HepG2 (cell line): ENCODE measurements around the gene TEKT5. TPM values are rescaled to one million over a fixed set of nuclear protein-coding genes. Genes with fewer than 3 reads are reported as not detected.
A peak's percentile ranks its signal among the peaks of the same experiment; 100 is the strongest.

Experiments
- ADNP ChIP-seq: sonication (generic); formaldehyde crosslinking; IDR thresholded peaks from 2 replicates; pipeline ENCODE4 v1.4.0; 2020; ENCODE audit warnings: missing genetic modification reagents
- CREB1 ChIP-seq, 2 experiments: fragments of 450-650 bp in 1 of 2; IDR thresholded peaks; 2 replicates each; pipeline ENCODE4 v1.6.1; 2016 to 2017; ENCODE audit warnings: control low read depth in 1 of 2, mild to moderate bottlenecking in 1 of 2, missing compliant biosample characterization in 1 of 2, missing genetic modification characterization in 1 of 2
- ELF4 ChIP-seq: sonication (generic); formaldehyde crosslinking; IDR thresholded peaks from 2 replicates; pipeline ENCODE4 v1.5.0; 2020; ENCODE audit warnings: missing genetic modification reagents, mild to moderate bottlenecking, moderate library complexity, borderline replicate concordance
- ELK4 ChIP-seq: sonication (generic); formaldehyde crosslinking; IDR thresholded peaks from 2 replicates; pipeline ENCODE4 v1.9.0; 2021; ENCODE audit warnings: missing genetic modification reagents, borderline replicate concordance
- ETV6 ChIP-seq: sonication (generic); formaldehyde crosslinking; conservative IDR thresholded peaks from 2 replicates; pipeline ENCODE4 v1.4.0; 2020; ENCODE audit warnings: missing genetic modification reagents
- FOXA1 ChIP-seq, 2 experiments: fragments of 450-650 bp in 1 of 2; sonication (generic) in 1 of 2; formaldehyde crosslinking in 1 of 2; IDR thresholded peaks; 2 replicates each; pipeline versions ENCODE4 v1.4.0 to v1.6.1; 2016 to 2020; ENCODE audit warnings: missing genetic modification reagents in 1 of 2
- FOXO4 ChIP-seq: sonication (generic); formaldehyde crosslinking; conservative IDR thresholded peaks from 2 replicates; pipeline ENCODE4 v1.8.1; 2023; ENCODE audit warnings: missing genetic modification reagents
- HDAC1 ChIP-seq: sonication (generic); formaldehyde crosslinking; IDR thresholded peaks from 2 replicates; pipeline ENCODE4 v1.5.1; 2020; ENCODE audit warnings: mild to moderate bottlenecking, missing genetic modification reagents
- HNF4A ChIP-seq: sonication (generic); formaldehyde crosslinking; IDR thresholded peaks from 2 replicates; pipeline ENCODE4 v1.4.0; 2020; ENCODE audit warnings: missing genetic modification reagents
- IRF2 ChIP-seq: IDR thresholded peaks from 2 replicates; pipeline ENCODE4 v1.6.1; 2018; ENCODE audit warnings: missing genetic modification reagents, missing compliant biosample characterization
- KLF11 ChIP-seq: IDR thresholded peaks from 2 replicates; pipeline ENCODE4 v1.6.1; 2016; ENCODE audit warnings: missing compliant biosample characterization
- LCORL ChIP-seq, 2 experiments: fragments of 450-650 bp in 1 of 2; sonication (generic) in 1 of 2; formaldehyde crosslinking in 1 of 2; IDR thresholded peaks; 2 replicates each; pipeline versions ENCODE4 v1.5.0 to v1.6.1; 2017 to 2020; ENCODE audit warnings: antibody characterized with exemption in 1 of 2, missing genetic modification reagents in 1 of 2
- MIER2 ChIP-seq: IDR thresholded peaks from 2 replicates; pipeline ENCODE4 v1.6.1; 2016; ENCODE audit warnings: missing biosample characterization, missing genetic modification reagents
- MTA3 ChIP-seq: sonication (generic); formaldehyde crosslinking; IDR thresholded peaks from 2 replicates; pipeline ENCODE4 v1.4.0; 2020; ENCODE audit warnings: missing genetic modification reagents
- PHF21A ChIP-seq: sonication (generic); formaldehyde crosslinking; IDR thresholded peaks from 2 replicates; pipeline ENCODE4 v1.5.0; 2020; ENCODE audit warnings: mild to moderate bottlenecking, missing genetic modification reagents
- PRDM10 ChIP-seq: sonication (generic); formaldehyde crosslinking; IDR thresholded peaks from 2 replicates; pipeline ENCODE4 v1.4.0; 2020; ENCODE audit warnings: low read depth, missing genetic modification reagents
- RCOR2 ChIP-seq: IDR thresholded peaks from 2 replicates; pipeline ENCODE4 v1.6.1; 2016; ENCODE audit warnings: missing biosample characterization, missing genetic modification reagents
- RNF2 ChIP-seq: fragments of 450-650 bp; conservative IDR thresholded peaks from 2 replicates; pipeline ENCODE4 v1.6.1; 2016; ENCODE audit warnings: low read depth
- SMC3 ChIP-seq: IDR thresholded peaks from 2 replicates; pipeline ENCODE4 v1.6.1; 2011; ENCODE audit warnings: low read length, improper control_type of control experiment
- TBX2 ChIP-seq: sonication (generic); formaldehyde crosslinking; IDR thresholded peaks from 2 replicates; pipeline ENCODE4 v1.5.0; 2020; ENCODE audit warnings: missing genetic modification reagents, mild to moderate bottlenecking, borderline replicate concordance
- TP53 ChIP-seq: sonication (generic); formaldehyde crosslinking; conservative IDR thresholded peaks from 2 replicates; pipeline ENCODE4 v1.4.0; 2020; ENCODE audit warnings: missing genetic modification reagents
- ZBTB7A ChIP-seq: sonication (generic); formaldehyde crosslinking; IDR thresholded peaks from 2 replicates; pipeline ENCODE4 v1.8.0; 2022; ENCODE audit warnings: mild to moderate bottlenecking, missing genetic modification reagents
- ZFP62 ChIP-seq: sonication (generic); formaldehyde crosslinking; IDR thresholded peaks from 2 replicates; pipeline ENCODE4 v1.4.0; 2020; ENCODE audit warnings: missing genetic modification reagents
- ZNF10 ChIP-seq: sonication (generic); formaldehyde crosslinking; IDR thresholded peaks from 2 replicates; pipeline ENCODE4 v1.4.0; 2020; ENCODE audit warnings: mild to moderate bottlenecking, low read depth, missing genetic modification reagents, borderline replicate concordance
- ZNF331 ChIP-seq: sonication (generic); formaldehyde crosslinking; IDR thresholded peaks from 2 replicates; pipeline ENCODE4 v1.4.0; 2020; ENCODE audit warnings: missing genetic modification reagents
- ZNF430 ChIP-seq: sonication (generic); formaldehyde crosslinking; IDR thresholded peaks from 2 replicates; pipeline ENCODE4 v1.9.0; 2021; ENCODE audit warnings: mild to moderate bottlenecking, missing genetic modification reagents
- polyA plus RNA-seq, 8 experiments: library from polyadenylated mRNA; depleted of rRNA in 3 of 8; stranded (reverse) in 7 of 8; unstranded in 1 of 8; fragments of >200 nt; fragmentation: Illumina TruSeq in 4 of 8; extraction: Trizol in 4 of 8; gene quantifications; 2 replicates each; pipeline versions ENCODE4 v1.2.1 to v1.2.3, GENCODE V29; 2011 to 2016; ENCODE audit warnings: low read depth in 4 of 8, missing spikeins in 1 of 8, mixed read lengths in 1 of 8; ENCODE audit not compliant: insufficient read depth in 1 of 8
- total RNA-seq, 5 experiments: library from RNA; depleted of rRNA; stranded (reverse); fragments of >200 nt; fragmentation: Illumina TruSeq; extraction: Trizol; gene quantifications; 2 replicates each; pipeline ENCODE4 v1.2.3, GENCODE V29; 2016; ENCODE audit warnings: low read depth in 1 of 5

The TEKT5 gene
- total and polyA plus RNA-seq, 2 of the 13 experiments (the other 11 are each of a cell fraction or from before 2014, with no cell fraction given) = 0.16 TPM; not detected in 1

- peak; percentile 100 for TF ChIP-seq RCOR2
- no peak for TF ChIP-seq ELK4 (CRISPR knock-in tag)
- TF ChIP-seq ZFP62 (CRISPR knock-in tag) = no peak
- no peak for TF ChIP-seq MTA3
- TF ChIP-seq ZBTB7A (CRISPR knock-in tag) = peak; percentile 60
- TF ChIP-seq LCORL (IDR thresholded peaks at IDR 0.05) = peak; percentile 83
- peak; percentile 99 for TF ChIP-seq LCORL (CRISPR knock-in tag; IDR thresholded peaks at IDR 0.05)
- TF ChIP-seq TP53 (CRISPR knock-in tag) = peak; percentile 25; the same call in 1 of the 2 replicates
- TF ChIP-seq ZNF430 (CRISPR knock-in tag) = peak; percentile 94
- TF ChIP-seq KLF11 (CRISPR knock-in tag) = peak; percentile 86
- peak; percentile 100 for TF ChIP-seq HNF4A (CRISPR knock-in tag)
- no peak; the same call in 1 of the 2 replicates for TF ChIP-seq RNF2
- TF ChIP-seq TBX2 (CRISPR knock-in tag) = peak; percentile 99
- peak; percentile 92 for TF ChIP-seq MIER2 (CRISPR knock-in tag)
- TF ChIP-seq ELF4 (CRISPR knock-in tag) = 0 out of 2 replicates have a peak, but pooled peaks have one; percentile 34
- peak; percentile 95 for TF ChIP-seq PHF21A (CRISPR knock-in tag)
- peak; percentile 95 for TF ChIP-seq ETV6 (CRISPR knock-in tag)
- TF ChIP-seq ZNF331 (CRISPR knock-in tag) = peak; percentile 97
- no peak for TF ChIP-seq FOXO4
- peak; percentile 95 for TF ChIP-seq ADNP (CRISPR knock-in tag)
- peak; percentile 75 for TF ChIP-seq PRDM10 (CRISPR knock-in tag)
- peak; percentile 97 for TF ChIP-seq FOXA1 (IDR thresholded peaks at IDR 0.05)
- TF ChIP-seq FOXA1 (CRISPR knock-in tag; IDR thresholded peaks at IDR 0.05) = peak; percentile 100
- peak; percentile 83 for TF ChIP-seq CREB1 (IDR thresholded peaks at IDR 0.05)
- peak; percentile 91; the same call in 1 of the 2 replicates for TF ChIP-seq CREB1 (CRISPR knock-in tag; IDR thresholded peaks at IDR 0.05)
- peak; percentile 52; the same call in 1 of the 2 replicates for TF ChIP-seq SMC3
- peak; percentile 99 for TF ChIP-seq IRF2
- TF ChIP-seq HDAC1 (CRISPR knock-in tag) = peak; percentile 99
- no peak for TF ChIP-seq ZNF10
Measured at GRCh38 chr16:10647721-10648296, 46.9 kb downstream of the TEKT5 start (continued).
